Activated CD8-positive, alpha-beta memory T cell treated with anti-CD3 and anti-CD28 coated beads, Interleukin-2, amount 50 U/mL, for 24 hours (primary cell): Measurements from ENCODE around the gene HRH2.
A peak's percentile ranks its signal among the peaks of the same experiment; 100 is the strongest.
"Not testable (repeated sequence)": the region's sequence is repeated elsewhere in the genome, so short reads cannot be mapped to it uniquely, and the experiment has no call there.

Source experiments
- DNase-seq: peaks from one replicate; pipeline ENCODE4 v3.0.0-alpha.2; 2020; ENCODE audit errors: extremely low read depth

HRH2 gene

DNA sequence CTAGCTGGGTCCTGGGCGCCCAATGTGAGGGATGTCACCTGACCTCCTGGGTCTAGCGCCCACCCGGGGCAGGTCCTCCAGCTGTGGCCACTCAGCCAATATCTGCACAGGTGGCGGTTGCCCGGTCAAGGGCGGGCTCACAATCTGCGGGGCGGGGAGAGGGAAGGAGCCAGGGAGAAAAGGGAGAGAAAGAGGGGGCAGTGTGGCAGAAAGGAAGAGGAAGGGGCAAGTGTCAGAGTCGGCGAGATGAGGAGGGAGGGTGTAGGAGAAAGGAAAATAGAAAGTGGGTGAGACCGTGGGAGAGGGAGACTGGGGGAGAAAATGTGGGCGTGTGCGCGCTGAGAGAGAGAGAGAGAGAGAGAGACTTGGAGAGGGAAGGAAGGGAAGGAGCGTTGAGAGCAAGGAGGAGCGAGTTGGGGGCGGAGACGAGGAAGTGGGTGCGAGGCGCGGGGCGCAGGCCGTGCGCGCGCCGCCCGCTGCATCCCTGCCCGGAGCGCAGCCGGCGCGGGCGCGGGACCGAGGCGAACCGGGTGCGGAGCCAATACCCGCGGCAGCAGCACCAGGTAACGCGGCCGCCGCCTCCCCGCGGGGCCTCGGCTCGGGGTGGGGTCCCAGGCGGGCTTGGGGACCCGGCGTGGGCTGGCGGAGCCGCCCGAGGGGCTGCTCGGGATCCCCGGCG is at the start of gene HRH2:
Gene HRH2 (plus strand): TSS at position 479 of the 679 bp plus-strand sequence. CDS start 25,163 bp downstream, outside the sequence.
- no peak for DNase-seq

GRCh38 chr5:175609526-175609925 is 48.3 kb upstream of the HRH2 start:
- peak; percentile 18 for DNase-seq

- no peak for DNase-seq
Observed at GRCh38 chr5:175610381-175610780, 47.5 kb upstream of the HRH2 start.

GRCh38 chr5:175610898-175611297 is 47.0 kb upstream of the HRH2 start:
- DNase-seq, result no peak

DNA sequence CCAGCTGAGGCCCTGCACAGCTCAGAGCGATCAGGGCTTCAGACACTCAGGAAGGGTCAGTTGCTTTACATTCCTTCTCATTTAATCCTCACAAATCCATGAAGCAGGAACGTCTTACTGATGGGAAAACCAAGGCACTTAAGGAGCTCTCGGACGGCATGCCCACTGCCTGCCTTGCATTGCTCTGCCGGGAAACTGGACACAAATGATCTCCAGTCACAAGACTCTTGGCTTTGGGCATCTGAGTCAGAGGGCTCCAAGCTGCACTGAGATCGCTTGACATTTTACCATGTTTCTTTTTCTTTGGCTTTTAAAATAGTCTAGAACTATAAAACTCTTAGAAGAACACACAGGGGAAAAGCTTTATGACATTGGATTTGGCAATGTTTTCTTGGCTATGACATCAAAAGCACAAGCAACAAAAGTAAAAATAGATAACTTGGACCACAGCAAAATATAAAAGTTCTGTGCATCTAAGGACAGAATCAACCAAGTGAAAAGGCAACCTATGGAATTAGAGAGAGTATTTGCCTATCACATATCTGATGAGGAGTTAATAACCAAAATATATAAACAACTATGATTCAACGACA is 43.6 kb upstream of the HRH2 start:
- no peak for DNase-seq

- no peak for DNase-seq
Observed at GRCh38 chr5:175614861-175615260, 43.0 kb upstream of the HRH2 start.

- no peak for DNase-seq
Observed at GRCh38 chr5:175616083-175616482, 41.8 kb upstream of the HRH2 start.

- not testable (repeated sequence) for DNase-seq
Observed at GRCh38 chr5:175616527-175616926, 41.3 kb upstream of the HRH2 start.

DNA sequence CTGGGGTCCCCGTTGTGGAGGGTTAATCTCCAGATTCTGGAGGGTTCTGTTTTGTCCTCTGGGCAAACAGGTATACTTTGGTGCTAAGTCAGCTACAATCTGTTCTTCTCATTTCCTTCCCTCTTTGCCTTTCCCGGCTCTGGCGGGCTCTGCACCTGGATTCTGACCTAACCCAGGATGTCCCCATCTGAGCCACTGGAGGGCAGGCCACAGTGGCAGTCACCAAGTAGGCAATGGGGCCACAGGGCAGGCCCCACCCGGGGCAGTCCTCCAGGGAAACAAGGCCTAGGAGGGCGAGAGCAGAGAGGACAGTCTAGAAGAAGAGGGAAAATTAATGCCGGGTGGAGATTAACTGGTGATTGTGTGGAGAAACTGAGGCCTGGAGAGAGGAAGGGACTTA is 40.4 kb upstream of the HRH2 start:
- DNase-seq, result no peak

DNA sequence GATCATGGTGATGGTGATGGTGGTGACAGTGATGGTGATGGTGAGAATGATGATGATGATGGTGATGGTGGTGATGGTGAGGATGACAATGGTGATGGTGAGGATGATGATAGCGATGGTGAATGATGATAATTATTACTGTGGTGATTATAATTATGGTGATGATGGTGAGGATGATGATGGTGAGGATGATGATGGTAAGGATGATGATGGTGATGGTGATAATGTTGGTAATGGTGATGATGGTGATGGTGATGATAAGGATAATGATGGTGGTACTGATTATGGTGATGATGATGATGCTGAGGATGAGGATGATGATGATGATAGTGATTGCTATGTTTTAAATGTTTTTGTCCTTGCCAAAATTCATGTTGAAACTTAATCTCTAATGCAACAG is 37.3 kb upstream of the HRH2 start:
- no peak for DNase-seq

- DNase-seq, result no peak
Observed at GRCh38 chr5:175621971-175622370, 35.9 kb upstream of the HRH2 start.

GRCh38 chr5:175623088-175623487 is 34.8 kb upstream of the HRH2 start:
- DNase-seq, result no peak

DNA sequence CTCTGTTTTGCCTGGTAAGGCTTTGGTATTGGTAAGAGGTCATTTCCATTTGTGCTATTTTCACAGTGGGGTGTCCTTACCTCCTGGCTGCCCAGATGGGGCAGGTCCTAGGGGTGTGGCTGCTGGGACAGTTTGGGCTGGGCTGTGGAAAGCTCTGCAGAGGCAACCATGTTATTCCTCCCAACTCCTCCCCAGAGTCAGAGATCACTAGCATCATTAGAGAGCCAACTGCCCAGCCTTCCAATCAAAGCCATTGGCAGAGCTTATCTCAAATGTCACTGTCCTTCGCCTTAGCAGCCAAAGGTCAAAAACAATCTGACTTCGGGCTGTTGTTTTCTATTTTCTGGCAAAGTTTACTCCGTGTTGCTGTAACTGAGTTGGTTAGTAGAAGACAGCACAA is 33.6 kb upstream of the HRH2 start:
- DNase-seq, result no peak

- no peak for DNase-seq
Observed at GRCh38 chr5:175627005-175627404, 30.9 kb upstream of the HRH2 start.

GRCh38 chr5:175627739-175628138 is 30.1 kb upstream of the HRH2 start:
- no peak for DNase-seq

DNA sequence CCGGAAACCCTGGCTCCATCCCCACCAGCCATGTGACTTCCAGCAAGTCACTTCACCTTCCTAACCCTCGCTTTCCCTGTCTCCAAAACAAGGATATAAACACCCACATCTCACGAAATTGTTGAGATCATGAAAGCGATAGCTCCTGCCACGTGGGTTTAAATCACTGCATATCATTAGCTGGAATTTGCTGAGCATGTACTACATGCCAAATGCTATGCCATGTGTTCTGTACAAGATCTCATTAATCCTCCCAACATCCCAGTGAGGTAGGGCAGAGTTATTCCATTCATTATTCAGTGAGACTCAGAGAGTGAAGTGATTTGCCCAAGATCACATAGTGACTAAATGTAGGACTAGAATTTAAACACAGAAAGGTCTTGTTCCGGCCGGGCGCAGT is 29.2 kb upstream of the HRH2 start:
- no peak for DNase-seq

GRCh38 chr5:175629261-175629660 is 28.6 kb upstream of the HRH2 start:
- no peak for DNase-seq

DNA sequence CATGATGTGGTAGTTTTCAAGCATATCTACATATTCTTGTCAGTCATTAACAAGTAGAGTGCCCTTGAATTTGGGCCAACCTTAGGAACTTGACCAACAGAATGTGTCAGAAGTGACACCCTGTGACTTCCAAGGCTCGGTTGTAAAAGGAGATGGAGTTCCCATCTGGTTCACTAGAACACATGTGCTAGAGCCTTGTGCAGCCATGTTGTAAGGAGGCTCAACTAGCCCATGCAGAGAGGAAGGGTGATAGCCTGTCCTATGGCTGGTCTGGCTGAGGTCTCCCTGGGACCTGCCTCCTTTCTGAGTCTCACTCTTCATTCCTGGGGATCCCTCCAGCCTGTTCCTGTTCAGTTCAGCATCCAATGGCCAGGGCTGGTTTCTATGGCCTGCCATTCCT is 28.1 kb upstream of the HRH2 start:
- DNase-seq, result no peak

DNA sequence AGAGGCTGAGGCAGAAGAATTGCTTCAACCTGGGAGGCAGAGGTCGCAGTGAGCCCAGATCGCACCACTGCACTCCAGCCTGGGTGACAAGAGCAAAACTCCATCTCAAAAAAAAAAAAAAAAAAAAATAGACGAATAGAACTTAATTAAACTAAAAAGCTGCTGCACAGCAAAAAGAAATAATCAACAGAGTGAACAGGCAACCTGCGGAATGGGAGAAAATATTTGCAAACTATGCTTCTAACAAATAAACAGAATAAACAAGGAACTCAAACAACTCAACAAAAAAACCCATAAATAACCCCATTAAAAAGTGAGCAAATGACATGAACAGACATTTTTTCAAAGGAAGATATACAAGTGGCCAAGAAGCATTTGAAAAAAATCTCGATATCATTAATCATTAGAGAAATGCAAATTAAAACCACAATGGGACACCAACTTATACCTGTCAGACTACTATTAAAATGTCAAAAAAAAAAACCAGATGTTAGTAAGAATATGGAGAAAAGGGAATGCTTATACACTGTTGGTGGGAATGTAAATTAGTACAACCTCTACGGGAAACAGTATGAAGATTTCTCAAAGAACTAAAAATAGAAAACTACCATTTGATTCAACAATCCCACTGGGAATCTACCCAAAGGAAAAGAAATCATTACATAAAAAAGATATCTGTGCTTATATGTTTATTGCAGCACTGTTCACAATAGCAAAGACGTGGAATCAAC is 21.9 kb upstream of the HRH2 start:
- DNase-seq, result no peak

- no peak for DNase-seq
Observed at GRCh38 chr5:175638305-175638704, 19.6 kb upstream of the HRH2 start.

DNA sequence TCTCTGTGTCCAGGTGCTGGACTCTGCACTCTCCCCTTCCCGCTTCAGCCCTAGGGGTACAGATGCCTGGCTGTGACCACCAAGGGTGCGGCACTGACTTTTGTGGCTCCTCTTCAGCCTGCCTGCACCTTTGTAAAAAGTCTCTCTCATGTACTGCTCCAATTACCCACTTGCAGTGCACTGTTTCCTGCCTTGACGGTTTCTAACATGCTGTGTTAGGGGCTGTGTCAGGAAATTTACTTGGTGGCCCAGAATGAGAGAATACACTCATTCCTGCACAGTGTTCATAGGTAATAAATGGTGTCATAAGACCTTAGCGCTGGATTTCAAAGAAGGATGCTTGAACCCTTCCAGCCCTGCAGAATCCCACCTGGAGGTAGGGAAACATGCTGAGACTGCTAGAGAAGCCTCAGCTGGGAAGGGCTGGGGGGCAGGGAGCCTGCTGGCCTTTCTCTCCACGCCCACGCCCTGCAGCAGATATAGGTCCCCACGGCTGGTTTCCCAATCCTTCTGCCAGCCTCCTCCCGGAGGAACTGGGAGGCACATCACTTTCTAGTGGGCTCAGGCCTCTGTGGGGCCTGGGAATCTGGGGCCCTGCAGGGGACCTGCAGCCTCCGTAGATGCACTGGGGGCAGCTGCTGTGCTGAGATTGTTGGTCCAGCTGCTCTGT is 17.6 kb upstream of the HRH2 start:
- no peak for DNase-seq

DNA sequence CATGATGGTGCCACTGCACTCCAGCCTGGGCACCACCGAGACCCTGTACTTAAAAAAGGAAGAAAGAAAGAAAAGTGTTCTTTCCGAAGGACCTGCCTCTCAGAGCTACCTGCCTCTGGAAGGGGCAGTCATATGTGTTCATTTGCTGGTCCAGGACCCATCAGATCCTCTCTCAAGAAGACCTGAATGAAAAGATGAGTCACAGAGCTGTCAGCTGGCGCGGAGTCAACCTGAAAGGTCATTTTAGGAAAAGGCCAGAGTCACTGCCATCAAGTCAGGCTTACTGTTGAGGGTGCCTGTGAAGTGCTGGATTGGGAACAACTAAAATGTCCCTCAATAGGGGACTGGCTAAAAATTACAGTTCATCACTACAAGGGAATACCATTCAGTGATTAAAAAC is 14.9 kb upstream of the HRH2 start:
- DNase-seq, result no peak

GRCh38 chr5:175646251-175646650 is 11.6 kb upstream of the HRH2 start:
- DNase-seq, result no peak
